ENCODE results near the gene RDX. TPM values are rescaled to one million over a fixed set of nuclear protein-coding genes. Genes with fewer than 3 reads are reported as not detected.

RDX gene
- total RNA-seq, 2 experiments from 2014 or later = 23.7 to 25.5 TPM

- Histone ChIP-seq H3K36me3 (ENCODE audit: insufficient read depth, low read length) (peaks cover 23% of the 10 kb centered on the region), H3K79me2 (ENCODE audit: insufficient read depth, low read depth, low read length) (peaks cover 19% of the 10 kb centered on the region; the same call in 1 of the 2 replicates), H4K20me1 (ENCODE audit: insufficient read depth, low read length) (no peaks in the 10 kb centered on the region), H3K4me1 (ENCODE audit: insufficient read depth, low read length, poor library complexity, severe bottlenecking) (no peaks in the 10 kb centered on the region), H3K27ac (ENCODE audit: low read depth, low read length, poor library complexity, severe bottlenecking) (no peak overlapping the region), H3K4me3 (ENCODE audit: low read depth, low read length, poor library complexity, severe bottlenecking) (no peak overlapping the region), H3K4me2 (ENCODE audit: low read length) (no peak overlapping the region), H3K9me3 (ENCODE audit: low read length) (no peaks in the 10 kb centered on the region), H3K9me2 (ENCODE audit: insufficient read depth, low read length) (no peaks in the 10 kb centered on the region), H2AFZ (ENCODE audit: low read length) (no peak overlapping the region)
- DNase-seq (ENCODE audit: low spot score) = no peak
- intact Hi-C loops (cut with micrococcal nuclease; ENCODE audit: unreplicated experiment) = no loop called here
- TF ChIP-seq, protein P1, sequence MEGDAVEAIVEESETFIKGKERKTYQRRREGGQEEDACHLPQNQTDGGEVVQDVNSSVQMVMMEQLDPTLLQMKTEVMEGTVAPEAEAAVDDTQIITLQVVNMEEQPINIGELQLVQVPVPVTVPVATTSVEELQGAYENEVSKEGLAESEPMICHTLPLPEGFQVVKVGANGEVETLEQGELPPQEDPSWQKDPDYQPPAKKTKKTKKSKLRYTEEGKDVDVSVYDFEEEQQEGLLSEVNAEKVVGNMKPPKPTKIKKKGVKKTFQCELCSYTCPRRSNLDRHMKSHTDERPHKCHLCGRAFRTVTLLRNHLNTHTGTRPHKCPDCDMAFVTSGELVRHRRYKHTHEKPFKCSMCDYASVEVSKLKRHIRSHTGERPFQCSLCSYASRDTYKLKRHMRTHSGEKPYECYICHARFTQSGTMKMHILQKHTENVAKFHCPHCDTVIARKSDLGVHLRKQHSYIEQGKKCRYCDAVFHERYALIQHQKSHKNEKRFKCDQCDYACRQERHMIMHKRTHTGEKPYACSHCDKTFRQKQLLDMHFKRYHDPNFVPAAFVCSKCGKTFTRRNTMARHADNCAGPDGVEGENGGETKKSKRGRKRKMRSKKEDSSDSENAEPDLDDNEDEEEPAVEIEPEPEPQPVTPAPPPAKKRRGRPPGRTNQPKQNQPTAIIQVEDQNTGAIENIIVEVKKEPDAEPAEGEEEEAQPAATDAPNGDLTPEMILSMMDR (conservative IDR thresholded peaks at IDR 0.05; ENCODE audit: low read length) = no peak
- TF ChIP-seq EZH2phosphoT487 (IDR thresholded peaks at IDR 0.05; ENCODE audit: borderline replicate concordance, low read depth, low read length) = no peak
- CTCF ChIA-PET (ENCODE audit: unreplicated experiment) = no interaction called here
- POLR2A ChIA-PET = interaction anchor here (0.7 to 1.0 kb wide), 3 partner anchors 9 to 49 kb away, joined by 3 to 4 read pairs (median 4); no protein-coding TSS in a partner anchor
- no TSS peak for BruUV-seq (replicated peaks)
These were observed 16.5 kb downstream of the RDX start for GRCh38 chr11:110279881-110280280.

DNA sequence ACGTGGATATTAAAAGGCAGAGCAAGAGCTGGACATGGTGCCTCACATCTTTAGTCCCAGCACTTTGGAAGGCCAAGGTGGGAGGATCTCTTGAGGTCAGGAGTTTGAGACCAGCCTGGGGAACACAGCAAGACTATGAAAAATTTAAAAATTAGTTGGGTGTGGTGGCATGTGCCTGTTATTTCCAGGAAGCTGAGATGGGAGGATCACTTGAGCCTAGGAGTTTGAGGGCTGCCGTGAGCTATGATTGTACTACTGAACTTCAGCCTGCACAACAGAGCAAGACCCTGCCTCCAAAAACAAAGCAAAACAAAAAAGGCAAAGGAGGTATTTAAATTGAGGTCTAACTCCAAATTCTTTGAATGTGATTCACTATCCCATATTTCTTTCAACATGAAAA lies 23.5 kb downstream of the RDX start:
- Histone ChIP-seq H4K20me1 (ENCODE audit: insufficient read depth, low read length) (no peaks in the 10 kb centered on the region; the same call in 1 of the 2 replicates), H3K27ac (ENCODE audit: low read depth, low read length, poor library complexity, severe bottlenecking) (no peak overlapping the region), H3K36me3 (ENCODE audit: insufficient read depth, low read length) (peaks cover 48% of the 10 kb centered on the region), H3K4me1 (ENCODE audit: insufficient read depth, low read length, poor library complexity, severe bottlenecking) (no peaks in the 10 kb centered on the region), H3K79me2 (ENCODE audit: insufficient read depth, low read depth, low read length) (no peaks in the 10 kb centered on the region), H3K4me3 (ENCODE audit: low read depth, low read length, poor library complexity, severe bottlenecking) (no peak overlapping the region), H3K9me3 (ENCODE audit: low read length) (no peaks in the 10 kb centered on the region), H3K9me2 (ENCODE audit: insufficient read depth, low read length) (no peaks in the 10 kb centered on the region), H3K4me2 (ENCODE audit: low read length) (no peak overlapping the region), H2AFZ (ENCODE audit: low read length) (no peak overlapping the region)
- TF ChIP-seq EZH2phosphoT487 (IDR thresholded peaks at IDR 0.05; ENCODE audit: borderline replicate concordance, low read depth, low read length) = no peak
- TF ChIP-seq, protein P1 (conservative IDR thresholded peaks at IDR 0.05; ENCODE audit: low read length) = no peak
- ChIA-PET POLR2A (interaction anchor here (0.7 to 1.7 kb wide), 7 partner anchors 9 to 156 kb away, joined by 3 to 6 read pairs (median 3); no protein-coding TSS in a partner anchor), CTCF (ENCODE audit: unreplicated experiment) (no interaction called here)
- BruUV-seq (replicated peaks) = no TSS peak
- intact Hi-C loops (cut with micrococcal nuclease; ENCODE audit: unreplicated experiment) = no loop called here
- DNase-seq (ENCODE audit: low spot score) = no peak

GRCh38 chr11:110269996-110270395 lies 26.4 kb downstream of the RDX start:
- no TSS peak for BruUV-seq (replicated peaks)
- POLR2A ChIA-PET = interaction anchor here (0.6 kb wide), 1 partner anchor 34 kb away, joined by 3 read pairs; no protein-coding TSS in a partner anchor

More at GRCh38 chr11:110269996-110270395, 26.4 kb downstream of the RDX start:
- CTCF ChIA-PET (ENCODE audit: unreplicated experiment) = no interaction called here
- H2AFZ ChIP-seq (ENCODE audit: low read length) = no peak overlapping the region
- H3K36me3 ChIP-seq (ENCODE audit: insufficient read depth, low read length) = peaks cover 38% of the 10 kb centered on the region
- TF ChIP-seq, protein P1 (conservative IDR thresholded peaks at IDR 0.05; ENCODE audit: low read length) = no peak
- TF ChIP-seq EZH2phosphoT487 (IDR thresholded peaks at IDR 0.05; ENCODE audit: borderline replicate concordance, low read depth, low read length) = no peak
- H3K4me2 ChIP-seq (ENCODE audit: low read length) = no peak overlapping the region
- H3K4me3 ChIP-seq (ENCODE audit: low read depth, low read length, poor library complexity, severe bottlenecking) = no peak overlapping the region
- H3K9me2 ChIP-seq (ENCODE audit: insufficient read depth, low read length) = no peaks in the 10 kb centered on the region
- H3K79me2 ChIP-seq (ENCODE audit: insufficient read depth, low read depth, low read length) = no peaks in the 10 kb centered on the region
- no peak for DNase-seq (ENCODE audit: low spot score)
- intact Hi-C loops (cut with micrococcal nuclease; ENCODE audit: unreplicated experiment) = no loop called here
- no peaks in the 10 kb centered on the region; the same call in 1 of the 2 replicates for H4K20me1 ChIP-seq (ENCODE audit: insufficient read depth, low read length)
- no peaks in the 10 kb centered on the region for H3K9me3 ChIP-seq (ENCODE audit: low read length)
- H3K4me1 ChIP-seq (ENCODE audit: insufficient read depth, low read length, poor library complexity, severe bottlenecking) = no peaks in the 10 kb centered on the region
- no peak overlapping the region for H3K27ac ChIP-seq (ENCODE audit: low read depth, low read length, poor library complexity, severe bottlenecking)

Data from OCI-LY7 (cell line).